Measurements from ENCODE around the gene CLIP3.
A peak's percentile ranks its signal among the peaks of the same experiment; 100 is the strongest.
"Not testable (repeated sequence)": the region's sequence is repeated elsewhere in the genome, so short reads cannot be mapped to it uniquely, and the experiment has no call there.

CLIP3 gene

GRCh38 chr19:36047835-36048234 lies 15.2 kb upstream of the CLIP3 start:
- DNase-seq = no peak

GRCh38 chr19:36046443-36047050 lies 13.9 kb upstream of the CLIP3 start:
- no peak for DNase-seq

- DNase-seq = no peak
These were observed 11.3 kb upstream of the CLIP3 start for GRCh38 chr19:36043952-36044351.

GRCh38 chr19:36041831-36042230 lies 9.2 kb upstream of the CLIP3 start:
- no peak for DNase-seq

GRCh38 chr19:36041092-36041491 lies 8.4 kb upstream of the CLIP3 start:
- DNase-seq = not testable (repeated sequence)

- no peak for DNase-seq
These were observed 7.8 kb upstream of the CLIP3 start for GRCh38 chr19:36040495-36040894.

- DNase-seq = no peak
These were observed 1.4 kb downstream of the CLIP3 start for GRCh38 chr19:36031308-36031707.

- no peak for DNase-seq
These were observed 2.2 kb downstream of the CLIP3 start for GRCh38 chr19:36030264-36031148.

GRCh38 chr19:36028313-36029041 lies 4.2 kb downstream of the CLIP3 start:
- DNase-seq = no peak

- DNase-seq = no peak
These were observed 5.0 kb downstream of the CLIP3 start for GRCh38 chr19:36027696-36028095.

- DNase-seq = no peak
These were observed 6.4 kb downstream of the CLIP3 start for GRCh38 chr19:36026091-36026876.

- no peak for DNase-seq
These were observed 7.1 kb downstream of the CLIP3 start for GRCh38 chr19:36025541-36025940.

- no peak for DNase-seq
These were observed 9.2 kb downstream of the CLIP3 start for GRCh38 chr19:36023432-36023831.

GRCh38 chr19:36019061-36019670 lies 13.5 kb downstream of the CLIP3 start:
- DNase-seq = no peak

GRCh38 chr19:36014012-36014924 lies 18.4 kb downstream of the CLIP3 start, which contains the start of gene ALKBH6:
ALKBH6 (minus strand) TSS chr19:36014213; CDS start chr19:36013397, 816 bp downstream.
- peak; percentile 93 for DNase-seq

GRCh38 chr19:36013280-36014011 lies 19.2 kb downstream of the CLIP3 start:
- no peak for DNase-seq

- no peak for DNase-seq
These were observed 22.3 kb downstream of the CLIP3 start for GRCh38 chr19:36010402-36010801.

- no peak for DNase-seq
These were observed 22.9 kb downstream of the CLIP3 start for GRCh38 chr19:36009633-36010379.

GRCh38 chr19:36009220-36009619 lies 23.5 kb downstream of the CLIP3 start:
- no peak for DNase-seq
